ENCODE measurements around the gene GPC6. TPM values are rescaled to one million over a fixed set of nuclear protein-coding genes. Genes with fewer than 3 reads are reported as not detected.

Gene GPC6
- polyA plus RNA-seq, 1 donor from 2014 or later, result 9.0 TPM

DNA sequence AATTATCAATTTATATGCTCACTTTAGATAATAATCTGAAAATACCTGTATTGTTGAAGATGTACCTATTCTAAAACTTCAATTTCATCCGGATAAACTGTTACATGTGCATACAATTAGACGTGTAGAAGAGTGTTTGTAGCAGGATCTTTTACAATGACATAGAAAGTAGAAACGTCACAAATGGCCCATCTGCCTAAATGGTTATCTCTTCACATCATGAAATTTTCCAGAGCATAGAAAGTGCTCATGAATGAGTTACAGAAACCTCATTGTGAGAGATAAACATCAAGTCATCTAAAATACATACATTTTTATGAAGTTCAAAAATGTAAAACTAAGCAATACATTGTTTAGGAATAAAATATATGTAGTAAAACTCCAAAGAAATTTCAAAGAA is 607.4 kb downstream of the GPC6 start:
- Histone ChIP-seq H3K79me2 (replicated peaks; ENCODE audit: insufficient read depth, low read length) (no peaks in the 10 kb centered on the region), H3F3A (ENCODE audit: insufficient read depth, low read length, poor library complexity, severe bottlenecking) (no peaks in the 10 kb centered on the region), H3K9me2 (ENCODE audit: insufficient read depth, low read length) (no peaks in the 10 kb centered on the region), H3K4me2 (ENCODE audit: low read length) (no peak overlapping the region), H3K9me3 (ENCODE audit: low read length) (no peaks in the 10 kb centered on the region), H3K27me3 (ENCODE audit: insufficient read depth, low read depth, low read length) (no peaks in the 10 kb centered on the region), H4K20me1 (ENCODE audit: insufficient read depth) (no peaks in the 10 kb centered on the region), H3K27ac (ENCODE audit: low read length) (no peak overlapping the region), H3K4me3 (ENCODE audit: low read length) (no peak overlapping the region), H3K9ac (ENCODE audit: low read length) (no peak overlapping the region), H3K36me3 (ENCODE audit: insufficient read depth, low read length) (no peaks in the 10 kb centered on the region), H2AFZ (ENCODE audit: low read depth, low read length) (no peak overlapping the region)
- no peak for TF ChIP-seq EZH2 (IDR thresholded peaks at IDR 0.05; ENCODE audit: borderline replicate concordance, insufficient read depth, low read length, poor library complexity, severe bottlenecking)
- no peak for TF ChIP-seq POLR2AphosphoS5 (IDR thresholded peaks at IDR 0.05)
- TF ChIP-seq TAF1 (IDR thresholded peaks at IDR 0.05; ENCODE audit: low read depth), result no peak
- TF ChIP-seq SMC3 (conservative IDR thresholded peaks at IDR 0.05; ENCODE audit: poor library complexity), result no peak
- no peak for TF ChIP-seq CTCF (IDR thresholded peaks at IDR 0.05; ENCODE audit: poor library complexity, severe bottlenecking)
- no peak for TF ChIP-seq EP300 (conservative IDR thresholded peaks at IDR 0.05; ENCODE audit: poor library complexity, severe bottlenecking)
- TF ChIP-seq MXI1 (conservative IDR thresholded peaks at IDR 0.05; ENCODE audit: poor library complexity, severe bottlenecking), result no peak
- TF ChIP-seq, protein P1, sequence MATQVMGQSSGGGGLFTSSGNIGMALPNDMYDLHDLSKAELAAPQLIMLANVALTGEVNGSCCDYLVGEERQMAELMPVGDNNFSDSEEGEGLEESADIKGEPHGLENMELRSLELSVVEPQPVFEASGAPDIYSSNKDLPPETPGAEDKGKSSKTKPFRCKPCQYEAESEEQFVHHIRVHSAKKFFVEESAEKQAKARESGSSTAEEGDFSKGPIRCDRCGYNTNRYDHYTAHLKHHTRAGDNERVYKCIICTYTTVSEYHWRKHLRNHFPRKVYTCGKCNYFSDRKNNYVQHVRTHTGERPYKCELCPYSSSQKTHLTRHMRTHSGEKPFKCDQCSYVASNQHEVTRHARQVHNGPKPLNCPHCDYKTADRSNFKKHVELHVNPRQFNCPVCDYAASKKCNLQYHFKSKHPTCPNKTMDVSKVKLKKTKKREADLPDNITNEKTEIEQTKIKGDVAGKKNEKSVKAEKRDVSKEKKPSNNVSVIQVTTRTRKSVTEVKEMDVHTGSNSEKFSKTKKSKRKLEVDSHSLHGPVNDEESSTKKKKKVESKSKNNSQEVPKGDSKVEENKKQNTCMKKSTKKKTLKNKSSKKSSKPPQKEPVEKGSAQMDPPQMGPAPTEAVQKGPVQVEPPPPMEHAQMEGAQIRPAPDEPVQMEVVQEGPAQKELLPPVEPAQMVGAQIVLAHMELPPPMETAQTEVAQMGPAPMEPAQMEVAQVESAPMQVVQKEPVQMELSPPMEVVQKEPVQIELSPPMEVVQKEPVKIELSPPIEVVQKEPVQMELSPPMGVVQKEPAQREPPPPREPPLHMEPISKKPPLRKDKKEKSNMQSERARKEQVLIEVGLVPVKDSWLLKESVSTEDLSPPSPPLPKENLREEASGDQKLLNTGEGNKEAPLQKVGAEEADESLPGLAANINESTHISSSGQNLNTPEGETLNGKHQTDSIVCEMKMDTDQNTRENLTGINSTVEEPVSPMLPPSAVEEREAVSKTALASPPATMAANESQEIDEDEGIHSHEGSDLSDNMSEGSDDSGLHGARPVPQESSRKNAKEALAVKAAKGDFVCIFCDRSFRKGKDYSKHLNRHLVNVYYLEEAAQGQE (IDR thresholded peaks at IDR 0.05; ENCODE audit: borderline replicate concordance), result no peak
- no peak for TF ChIP-seq RAD21 (conservative IDR thresholded peaks at IDR 0.05)

GRCh38 chr13:93843082-93843481 is 616.5 kb downstream of the GPC6 start:
- no peaks in the 10 kb centered on the region for H3K36me3 ChIP-seq (ENCODE audit: insufficient read depth, low read length)
- H2AFZ ChIP-seq (ENCODE audit: low read depth, low read length), result no peak overlapping the region
- H3K9me2 ChIP-seq (ENCODE audit: insufficient read depth, low read length), result no peaks in the 10 kb centered on the region
- H3K9me3 ChIP-seq (ENCODE audit: low read length), result peaks cover 5% of the 10 kb centered on the region
- no peaks in the 10 kb centered on the region for H3K27me3 ChIP-seq (ENCODE audit: insufficient read depth, low read depth, low read length)
- no peak overlapping the region for H3K9ac ChIP-seq (ENCODE audit: low read length)
- no peak overlapping the region for H3K4me2 ChIP-seq (ENCODE audit: low read length)
- no peaks in the 10 kb centered on the region for H3F3A ChIP-seq (ENCODE audit: insufficient read depth, low read length, poor library complexity, severe bottlenecking)
- TF ChIP-seq TAF1 (IDR thresholded peaks at IDR 0.05; ENCODE audit: low read depth), result no peak
- TF ChIP-seq MXI1 (conservative IDR thresholded peaks at IDR 0.05; ENCODE audit: poor library complexity, severe bottlenecking), result no peak
- TF ChIP-seq, protein P1 (IDR thresholded peaks at IDR 0.05; ENCODE audit: borderline replicate concordance), result no peak
- no peak for TF ChIP-seq RAD21 (conservative IDR thresholded peaks at IDR 0.05)
- no peak for TF ChIP-seq EP300 (conservative IDR thresholded peaks at IDR 0.05; ENCODE audit: poor library complexity, severe bottlenecking)
- no peak for TF ChIP-seq SMC3 (conservative IDR thresholded peaks at IDR 0.05; ENCODE audit: poor library complexity)
- TF ChIP-seq CTCF (IDR thresholded peaks at IDR 0.05; ENCODE audit: poor library complexity, severe bottlenecking), result no peak
- TF ChIP-seq POLR2AphosphoS5 (IDR thresholded peaks at IDR 0.05), result no peak
- TF ChIP-seq EZH2 (IDR thresholded peaks at IDR 0.05; ENCODE audit: borderline replicate concordance, insufficient read depth, low read length, poor library complexity, severe bottlenecking), result no peak
- no peak overlapping the region for H3K27ac ChIP-seq (ENCODE audit: low read length)
- H3K4me3 ChIP-seq (ENCODE audit: low read length), result no peak overlapping the region
- H3K79me2 ChIP-seq (replicated peaks; ENCODE audit: insufficient read depth, low read length), result no peaks in the 10 kb centered on the region
- H4K20me1 ChIP-seq (ENCODE audit: insufficient read depth), result no peaks in the 10 kb centered on the region

Measured in neural cell (in vitro differentiated cells).